ENCODE data around the gene GDI1. TPM values are rescaled to one million over a fixed set of nuclear protein-coding genes. Genes with fewer than 3 reads are reported as not detected.
A peak's percentile ranks its signal among the peaks of the same experiment; 100 is the strongest.

The GDI1 gene
- total and polyA plus RNA-seq, 2 of the 8 experiments (the other 6 are each of a cell fraction or from before 2014, with no cell fraction given) = 83.1 to 136 TPM

DNA sequence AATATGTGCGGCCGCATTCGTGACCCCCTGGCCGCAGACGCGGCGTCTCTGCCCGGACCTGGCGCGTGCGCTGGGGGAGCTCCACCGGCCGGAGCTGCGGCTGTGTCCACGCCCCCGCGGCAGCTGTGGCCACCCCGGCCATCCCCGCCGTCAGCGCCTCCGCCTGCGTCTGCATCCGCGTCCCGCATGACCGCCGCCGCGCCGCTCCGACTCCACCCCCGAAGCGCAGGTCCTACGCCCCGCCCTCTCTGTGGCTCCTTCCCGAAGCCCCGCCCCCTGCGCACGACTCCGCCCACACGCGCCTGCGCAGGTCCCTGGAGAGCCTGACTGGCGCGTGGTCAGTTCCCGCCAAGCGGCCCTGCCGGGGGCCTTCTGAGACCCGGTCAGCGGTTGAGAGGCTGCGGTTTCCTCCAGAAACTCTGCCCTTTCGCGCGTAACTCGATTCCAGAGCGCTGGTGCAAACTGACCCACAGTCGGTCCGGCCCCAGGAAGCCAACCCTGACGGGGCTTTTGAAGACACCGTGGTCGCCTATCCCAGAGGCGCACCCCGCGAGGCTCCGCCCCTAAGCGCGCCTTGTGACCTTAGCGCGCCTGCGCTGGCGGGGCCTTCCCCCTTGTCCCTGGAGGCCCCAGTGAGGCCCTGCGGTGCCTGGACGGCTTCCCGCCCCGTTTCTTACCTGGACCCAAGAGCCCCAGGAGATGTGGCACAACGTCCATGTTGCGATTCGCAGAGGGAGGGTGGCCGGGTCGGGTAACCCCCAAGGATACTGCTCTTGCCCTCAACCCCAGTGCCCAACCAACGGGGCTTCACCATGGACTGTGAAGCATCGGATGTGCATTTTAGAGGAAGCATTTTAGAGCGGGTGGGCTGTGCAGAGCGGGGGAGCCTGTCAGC lies 42.0 kb downstream of the GDI1 start, which contains the start of gene LAGE3 (continued):
- TF ChIP-seq HDAC2 (IDR thresholded peaks at IDR 0.05; ENCODE audit: borderline replicate concordance in 1 of 2, low read depth in 2 of 2, low read length in 2 of 2) (no peak), TBP (IDR thresholded peaks at IDR 0.05; ENCODE audit: low read depth, low read length) (peak; percentile 10; the same call in 1 of the 2 replicates), BRCA1 (IDR thresholded peaks at IDR 0.05; ENCODE audit: low read depth, low read length) (no peak), NRF1 (IDR thresholded peaks at IDR 0.05; ENCODE audit: low read depth, low read length) (peak; percentile 78), TAF1 (IDR thresholded peaks at IDR 0.05; ENCODE audit: low read depth, low read length) (peak; percentile 60), JUND (IDR thresholded peaks at IDR 0.05; ENCODE audit: low read length) (no peak)
- TF ChIP-seq, protein P1, sequence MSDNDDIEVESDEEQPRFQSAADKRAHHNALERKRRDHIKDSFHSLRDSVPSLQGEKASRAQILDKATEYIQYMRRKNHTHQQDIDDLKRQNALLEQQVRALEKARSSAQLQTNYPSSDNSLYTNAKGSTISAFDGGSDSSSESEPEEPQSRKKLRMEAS (IDR thresholded peaks at IDR 0.05) = peak; percentile 89

Data from H1 (cell line).